ENCODE results near the gene ZPR1.
A peak's percentile ranks its signal among the peaks of the same experiment; 100 is the strongest.
"Not testable (repeated sequence)": the region's sequence is repeated elsewhere in the genome, so short reads cannot be mapped to it uniquely, and the experiment has no call there.

The ZPR1 gene

GRCh38 chr11:116792144-116792868 is 4.5 kb upstream of the ZPR1 start:
- no peak for DNase-seq (ENCODE audit: low read depth in 2 of 2)

GRCh38 chr11:116791813-116792143 is 4.0 kb upstream of the ZPR1 start, which contains the start of gene APOA5:
Gene APOA5 (minus strand): TSS chr11:116791879. CDS start chr11:116791860, 19 bp downstream.
- DNase-seq (ENCODE audit: low read depth in 2 of 2), result no peak

DNA sequence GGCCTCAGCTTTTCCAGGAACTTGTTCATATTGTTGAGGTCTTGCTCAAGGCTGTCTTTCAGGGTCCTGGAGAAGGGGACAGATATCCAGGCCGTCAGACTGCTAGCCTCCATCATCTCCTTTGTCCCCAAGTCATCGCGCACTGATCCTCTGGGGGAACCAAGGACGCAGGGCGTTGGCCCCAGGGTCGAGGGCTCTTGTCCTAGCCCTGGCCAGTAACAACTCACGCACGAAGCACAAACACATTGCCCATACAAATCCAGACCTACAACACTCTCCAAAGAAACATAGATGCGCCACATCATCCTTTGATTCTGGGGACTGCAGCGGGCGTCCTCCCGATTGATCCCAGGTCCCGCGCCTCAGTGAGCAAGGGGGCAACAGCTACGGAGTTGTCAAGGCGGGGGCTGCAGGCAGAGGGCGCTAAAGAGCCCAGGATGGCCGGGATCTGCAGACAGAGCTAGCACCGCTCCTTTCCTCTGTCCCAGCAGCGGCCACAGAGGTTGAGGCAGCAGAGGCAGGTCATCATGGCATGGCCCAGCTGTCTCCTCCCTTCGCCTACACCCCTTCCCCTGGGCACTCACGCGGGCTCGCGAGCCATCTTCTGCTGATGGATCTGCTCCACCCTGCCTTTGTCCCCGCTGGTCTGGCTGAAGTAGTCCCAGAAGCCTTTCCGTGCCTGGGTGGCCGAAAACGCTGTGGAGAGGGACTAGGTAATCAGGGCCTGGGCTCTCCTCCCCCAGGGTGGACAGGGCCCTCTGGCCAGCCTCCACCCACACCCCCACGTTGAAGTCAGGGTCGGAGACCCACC is 3.4 kb upstream of the ZPR1 start:
- peak; percentile 39 to 54 for DNase-seq (ENCODE audit: low read depth in 2 of 2)

DNA sequence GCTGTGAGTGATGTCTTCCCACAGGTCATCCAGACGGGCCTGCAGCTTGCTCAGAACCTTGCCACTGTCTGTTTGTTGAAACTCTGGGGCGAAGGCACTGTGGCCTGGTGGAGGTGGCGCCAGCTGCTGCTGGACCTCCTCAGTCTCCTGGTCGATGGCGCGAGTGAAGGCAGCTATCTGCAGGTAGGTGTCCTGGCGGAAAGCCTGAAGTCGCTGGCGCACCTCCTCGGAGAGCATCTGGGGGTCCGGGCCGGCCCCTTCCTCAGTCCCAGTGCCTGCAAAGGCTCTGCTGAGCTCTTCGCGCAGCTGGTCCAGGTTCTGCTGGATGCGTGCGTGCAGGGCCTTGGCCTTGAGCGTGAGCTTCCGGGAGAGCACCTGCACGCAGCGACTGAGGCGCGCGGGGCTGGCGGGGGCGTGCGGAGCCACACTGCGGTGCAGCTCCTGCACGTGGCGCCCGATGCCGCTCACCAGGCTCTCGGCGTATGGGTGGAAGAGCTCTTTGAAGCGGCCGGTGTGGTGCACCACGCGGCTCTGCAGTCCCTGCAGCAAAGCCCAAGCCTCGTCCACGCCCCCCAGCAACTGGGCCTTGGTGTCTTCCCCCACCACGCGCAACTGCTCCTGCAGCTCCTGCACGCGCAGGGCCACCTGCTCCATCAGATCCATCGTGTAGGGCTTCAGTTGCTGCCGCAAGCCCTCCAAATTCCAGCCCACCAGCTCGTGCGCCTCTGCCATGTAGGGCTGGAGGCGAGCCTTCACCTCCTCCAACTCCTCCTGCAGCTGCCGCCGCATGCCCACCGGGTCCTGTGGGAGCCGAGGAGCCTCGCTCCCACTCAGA is 2.6 kb upstream of the ZPR1 start:
- DNase-seq (ENCODE audit: low read depth in 2 of 2), result no peak

- DNase-seq (ENCODE audit: low read depth in 2 of 2), result no peak
Measured at GRCh38 chr11:116788975-116789374, 1.2 kb upstream of the ZPR1 start.

DNA sequence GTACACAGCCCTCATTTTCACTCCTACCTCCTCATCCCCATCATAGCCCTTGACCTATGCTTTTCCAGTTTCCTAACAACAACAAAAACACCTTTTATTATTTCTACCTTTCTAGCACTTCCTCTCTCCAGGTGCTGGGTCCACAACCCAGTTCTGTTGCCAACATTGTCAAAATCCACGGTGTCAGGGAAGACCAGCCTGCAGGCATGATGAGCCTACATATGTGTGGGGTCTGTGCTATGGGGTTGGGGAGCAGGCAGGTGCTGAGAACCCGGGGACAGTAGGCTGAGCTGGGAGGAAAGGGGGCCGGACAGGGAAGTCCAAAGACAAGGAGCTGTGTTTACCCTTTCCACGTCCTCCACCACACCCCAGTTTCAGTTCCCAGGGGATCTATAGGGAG is 711 bp upstream of the ZPR1 start:
- DNase-seq (ENCODE audit: low read depth in 2 of 2), result no peak

GRCh38 chr11:116787436-116787785 is 412 bp downstream of the ZPR1 start:
- no peak for DNase-seq (ENCODE audit: low read depth in 2 of 2)

GRCh38 chr11:116786966-116787365 is 857 bp downstream of the ZPR1 start:
- DNase-seq (ENCODE audit: low read depth in 2 of 2), result no peak

- DNase-seq (ENCODE audit: low read depth in 2 of 2), result no peak
Measured at GRCh38 chr11:116786326-116786725, 1.5 kb downstream of the ZPR1 start.

DNA sequence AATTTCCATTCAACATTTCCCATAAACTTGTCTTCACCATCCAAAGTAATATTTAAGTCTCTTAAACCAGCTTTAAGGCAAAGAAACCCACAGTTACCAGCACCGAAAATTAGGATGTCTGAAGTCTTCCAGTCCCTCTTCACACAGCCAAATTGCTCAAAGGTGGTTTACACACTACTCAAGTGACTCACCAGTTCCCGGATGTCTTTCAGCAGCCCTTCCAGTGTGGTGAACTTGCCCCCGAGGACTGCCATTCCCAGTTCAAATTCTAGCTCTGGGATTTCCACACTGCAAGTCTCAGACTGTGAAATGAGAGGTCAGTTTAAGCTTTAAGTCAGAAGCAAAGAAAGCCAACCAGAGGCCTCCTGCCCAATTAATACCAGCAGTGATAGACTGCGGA is 5.1 kb downstream of the ZPR1 start:
- DNase-seq (ENCODE audit: low read depth in 2 of 2), result no peak

DNA sequence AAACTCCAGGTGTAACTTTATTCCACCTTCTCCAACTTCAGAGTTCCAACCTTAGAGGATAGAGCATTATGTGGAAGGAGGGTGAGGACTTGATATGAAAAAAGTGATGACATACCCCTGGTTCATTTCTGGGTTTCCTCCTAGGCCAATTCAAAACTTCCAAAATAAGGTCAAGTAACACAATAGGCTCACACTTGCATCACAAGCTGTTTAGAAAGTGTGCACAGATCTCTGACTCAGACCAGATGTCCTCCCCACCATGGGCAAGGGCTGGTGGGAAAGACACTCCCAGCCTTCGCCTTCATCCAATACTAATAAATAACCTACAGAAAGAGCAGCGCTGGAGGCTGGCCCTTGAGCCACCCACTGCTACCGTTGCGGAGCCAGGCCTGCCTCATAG is 9.3 kb downstream of the ZPR1 start:
- no peak for DNase-seq (ENCODE audit: low read depth in 2 of 2)

DNA sequence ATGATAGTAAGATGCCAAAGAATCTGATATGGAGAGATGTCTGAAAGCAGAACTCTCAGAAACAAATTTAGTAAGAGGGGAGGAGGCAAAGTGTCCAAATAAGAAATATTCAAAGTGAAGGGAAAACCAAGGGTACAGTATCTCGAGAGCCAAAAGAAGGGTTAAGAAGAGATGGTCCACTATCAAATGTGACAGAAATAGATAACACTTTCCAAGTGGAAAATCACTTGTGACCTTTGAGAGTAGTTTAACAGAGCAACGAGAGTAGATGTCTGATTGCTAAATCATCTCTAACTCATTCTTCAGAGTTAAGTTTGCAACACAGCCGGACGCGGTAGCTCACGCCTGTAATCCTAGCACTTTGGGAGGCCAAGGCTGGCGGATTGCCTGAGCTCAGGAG is 10.8 kb downstream of the ZPR1 start:
- no peak for DNase-seq (ENCODE audit: low read depth in 2 of 2)

DNA sequence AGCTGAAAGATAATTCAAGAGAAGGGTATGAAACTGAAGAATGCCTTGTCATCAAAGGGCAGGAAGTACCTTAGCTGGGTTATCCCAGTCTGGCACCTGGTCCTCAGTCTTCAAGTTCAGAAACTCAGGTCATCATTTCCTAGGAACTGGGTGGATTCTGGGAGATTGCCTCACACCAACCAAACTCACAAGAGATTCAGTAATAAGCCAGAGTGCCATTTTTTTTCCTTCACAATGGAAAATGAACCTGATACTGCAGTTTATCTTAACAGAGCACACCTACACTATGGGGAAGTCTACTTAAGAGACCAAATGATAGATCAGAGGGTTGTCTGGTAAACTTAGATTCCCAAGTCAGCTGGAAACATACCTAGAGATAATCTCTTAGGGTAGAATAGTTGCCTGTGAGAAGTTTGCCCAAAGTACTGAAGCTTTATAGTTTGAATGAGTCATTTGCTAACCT is 11.3 kb downstream of the ZPR1 start:
- no peak for DNase-seq (ENCODE audit: low read depth in 2 of 2)

DNA sequence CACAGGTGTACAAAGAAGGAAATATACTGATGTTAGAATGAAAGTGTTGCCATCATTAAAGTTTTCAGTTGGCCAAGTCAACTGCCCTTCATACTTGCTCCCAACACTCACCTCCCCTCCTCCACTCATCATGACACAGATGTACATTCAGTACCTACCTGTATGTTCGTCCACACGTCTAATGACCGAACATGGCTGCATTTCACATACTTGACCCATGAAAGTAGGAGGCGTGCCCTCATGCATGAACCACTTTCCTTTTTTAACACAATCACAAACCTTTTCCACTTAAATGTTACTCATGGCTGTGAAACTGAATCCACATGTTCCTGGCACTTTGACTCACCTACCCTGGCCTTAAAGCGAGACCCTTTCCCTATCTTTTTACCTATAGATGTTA is 11.8 kb downstream of the ZPR1 start:
- no peak for DNase-seq (ENCODE audit: low read depth in 2 of 2)

GRCh38 chr11:116774661-116775060 is 13.2 kb downstream of the ZPR1 start:
- no peak for DNase-seq (ENCODE audit: low read depth in 2 of 2)

DNA sequence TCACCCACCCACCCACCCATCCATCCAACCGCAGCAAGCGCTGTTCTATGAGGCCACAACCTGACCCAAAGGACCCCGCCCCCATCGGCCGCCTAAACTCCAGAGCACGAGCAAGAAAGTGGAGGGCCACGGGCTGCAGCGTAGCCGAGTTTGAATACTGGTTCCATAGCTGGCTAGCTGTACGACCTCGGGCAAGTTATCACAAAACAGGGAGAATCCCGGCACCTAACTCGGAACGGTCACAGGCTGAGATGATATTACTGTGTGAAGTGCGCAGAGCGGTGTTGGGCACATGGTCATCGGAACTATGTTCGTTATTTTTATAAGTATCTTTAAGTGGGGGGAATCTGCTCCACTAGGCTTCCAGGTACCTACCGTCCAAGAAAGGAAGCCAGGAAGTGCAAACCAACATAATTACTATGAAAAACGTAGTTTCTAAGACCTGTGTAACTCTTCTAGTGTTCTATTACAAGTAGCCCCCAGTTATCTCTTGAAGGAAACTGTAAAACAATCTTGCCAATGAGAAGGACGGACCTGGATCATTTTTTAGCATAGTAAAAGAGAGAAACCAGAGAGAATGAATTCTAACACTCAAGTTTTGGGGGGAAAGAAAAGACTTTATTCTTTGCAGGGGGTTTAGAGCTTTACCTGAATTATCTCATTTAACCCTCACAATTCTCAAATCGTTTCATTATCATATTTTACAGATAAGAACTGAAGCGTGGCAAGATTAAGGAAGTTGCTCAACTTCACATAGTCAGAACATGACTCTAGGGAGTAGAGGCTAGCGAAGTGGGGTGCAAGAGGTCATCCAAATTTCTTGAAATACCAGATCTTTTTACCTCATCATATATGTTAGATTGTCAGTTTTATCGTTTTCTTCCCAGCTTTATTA is 14.4 kb downstream of the ZPR1 start:
- DNase-seq (ENCODE audit: low read depth in 2 of 2), result no peak

DNA sequence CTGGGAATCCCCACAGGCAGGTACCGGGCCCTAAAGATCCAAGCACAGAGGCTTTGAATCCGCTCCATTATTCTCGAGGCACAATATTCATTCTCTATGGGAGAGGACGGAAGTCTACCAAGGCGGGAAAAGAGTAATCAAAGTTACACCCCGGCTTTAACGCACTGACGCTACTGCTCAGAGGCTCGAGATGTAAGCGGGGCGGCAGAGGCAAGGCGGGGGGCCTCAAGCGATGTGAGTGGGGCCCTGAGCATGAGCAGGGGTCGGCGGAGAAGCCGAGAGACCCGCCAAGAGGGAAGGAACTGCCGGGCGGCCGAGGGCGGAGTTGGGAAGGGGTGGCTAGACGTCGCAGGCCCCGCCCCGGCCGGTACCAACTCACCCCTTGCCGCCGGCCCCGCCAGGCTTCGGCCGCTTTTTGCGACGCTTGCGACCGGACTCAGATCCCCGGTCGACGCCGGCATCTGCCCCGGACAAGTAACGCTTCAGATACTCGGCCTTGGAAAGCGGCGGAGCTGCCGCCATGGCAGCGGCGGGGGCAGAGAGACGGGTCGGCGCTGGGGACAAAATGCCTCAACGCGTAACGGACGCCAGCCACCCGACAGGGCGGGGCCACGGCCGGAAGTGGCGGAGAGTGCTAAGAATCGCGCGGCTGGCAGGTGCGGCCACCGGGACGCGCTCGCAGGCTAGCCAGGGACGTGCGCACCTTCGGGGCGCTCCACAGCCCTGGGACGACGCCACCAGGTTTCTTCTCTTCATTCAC is 15.2 kb downstream of the ZPR1 start, which contains the start of gene BUD13:
TSS of gene BUD13 (minus strand) at position 545 of the 760 bp plus-strand sequence. CDS start at position 522, 23 bp downstream.
- DNase-seq (ENCODE audit: low read depth in 2 of 2), result peak; percentile 79 to 89

DNA sequence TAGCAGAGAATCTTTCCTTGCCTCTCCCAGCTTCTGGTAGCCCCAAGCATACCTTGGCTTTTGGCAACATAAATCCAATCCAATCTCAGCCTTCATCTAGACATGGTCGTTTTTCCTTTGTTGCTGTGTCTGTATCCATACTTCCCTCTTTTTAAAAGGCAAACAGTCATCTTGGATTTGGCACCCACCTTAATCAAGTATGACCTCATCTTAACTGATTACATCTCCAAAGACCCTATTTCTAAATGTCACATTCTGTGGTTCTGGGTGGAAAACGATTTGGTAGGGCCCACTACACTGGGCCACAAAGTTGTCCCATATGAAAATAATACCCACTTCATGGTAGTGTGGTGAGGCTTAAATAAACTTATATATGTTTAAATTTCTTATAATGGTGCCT is 15.9 kb downstream of the ZPR1 start:
- DNase-seq (ENCODE audit: low read depth in 2 of 2), result no peak

GRCh38 chr11:116762132-116762531 is 25.7 kb downstream of the ZPR1 start:
- no peak for DNase-seq (ENCODE audit: low read depth in 2 of 2)

DNA sequence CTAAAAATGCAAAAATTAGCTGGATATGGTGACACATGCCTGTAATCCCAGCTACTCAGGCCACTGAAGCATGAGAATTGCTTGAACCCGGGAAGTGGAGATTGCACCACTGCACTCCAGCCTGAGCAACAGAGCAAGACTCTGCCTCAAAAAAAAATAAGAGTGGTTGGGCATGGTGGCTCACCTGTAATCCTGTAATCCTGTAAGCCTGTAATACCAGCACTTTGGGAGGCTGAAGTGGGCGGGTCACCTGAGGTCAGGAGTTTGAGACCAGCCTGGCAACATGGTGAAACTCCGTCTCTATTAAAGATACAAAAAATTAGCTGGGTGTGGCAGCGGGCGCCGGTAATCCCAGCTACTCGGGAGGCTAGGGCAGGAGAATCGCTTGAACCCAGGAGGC is 31.8 kb downstream of the ZPR1 start:
- not testable (repeated sequence) for DNase-seq (ENCODE audit: low read depth in 2 of 2)

All from stimulated activated CD8-positive, alpha-beta memory T cell treated with anti-CD3 and anti-CD28 coated beads, Interleukin-7, amount 100 ng/mL, for 4 hours (primary cell).